Loucy (cell line): Measurements from ENCODE around the gene TMEM52.

Experiments
- H2AFZ ChIP-seq: fragments of 200-600 bp; sonication (generic); 2 replicates; pipeline ENCODE4 v1.6.0; 2016; ENCODE audit warnings: antibody characterized with exemption, mild to moderate bottlenecking, low read length, moderate library complexity
- H3F3A ChIP-seq: fragments of 200-600 bp; 2 replicates; pipeline ENCODE4 v1.6.0; 2016; ENCODE audit warnings: antibody characterized with exemption, low read depth, mild to moderate bottlenecking
- H3K27me3 ChIP-seq: fragments of 200-600 bp; sonication (generic); 2 replicates; pipeline ENCODE4 v1.6.1; 2014; ENCODE audit warnings: low read length, mild to moderate bottlenecking; ENCODE audit not compliant: insufficient read depth, poor library complexity, severe bottlenecking
- H3K36me3 ChIP-seq: fragments of 200-600 bp; sonication (generic); 2 replicates; pipeline ENCODE4 v1.6.1; 2016; ENCODE audit warnings: low read length; ENCODE audit not compliant: insufficient read depth
- H3K4me1 ChIP-seq: fragments of 200-600 bp; sonication (generic); 2 replicates; pipeline ENCODE4 v1.5.1; 2014; ENCODE audit warnings: low read length, mild to moderate bottlenecking; ENCODE audit not compliant: insufficient read depth, poor library complexity, severe bottlenecking
- H3K4me2 ChIP-seq: fragments of 200-600 bp; sonication (generic); 2 replicates; pipeline ENCODE4 v1.6.0; 2014; ENCODE audit warnings: antibody characterized with exemption, low read length, low read depth, mild to moderate bottlenecking; ENCODE audit not compliant: poor library complexity, severe bottlenecking
- H3K4me3 ChIP-seq: fragments of 200-600 bp; sonication (generic); 2 replicates; pipeline ENCODE4 v1.5.1; 2014; ENCODE audit warnings: low read length, mild to moderate bottlenecking, mixed read lengths; ENCODE audit not compliant: poor library complexity, severe bottlenecking
- H3K79me2 ChIP-seq: fragments of 200-600 bp; sonication (generic); 2 replicates; pipeline ENCODE4 v1.6.1; 2014; ENCODE audit warnings: low read length; ENCODE audit not compliant: insufficient read depth
- H3K9ac ChIP-seq: fragments of 200-600 bp; sonication (generic); 2 replicates; pipeline ENCODE4 v1.6.0; 2014; ENCODE audit warnings: mild to moderate bottlenecking, low read depth, low read length, moderate library complexity; ENCODE audit not compliant: poor library complexity, severe bottlenecking
- H3K9me2 ChIP-seq: fragments of 200-600 bp; sonication (generic); replicated peaks from 2 replicates; pipeline ENCODE4 v1.6.1; 2016; ENCODE audit warnings: low read depth, low read length, mixed read lengths
- H3K9me3 ChIP-seq: fragments of 200-600 bp; sonication (generic); 2 replicates; pipeline ENCODE4 v1.6.1; 2014; ENCODE audit warnings: mild to moderate bottlenecking, antibody characterized with exemption, low read length, low read depth; ENCODE audit not compliant: insufficient read depth
- H4K20me1 ChIP-seq: fragments of 200-600 bp; sonication (generic); 2 replicates; pipeline ENCODE4 v1.6.0; 2014; ENCODE audit warnings: antibody characterized with exemption, low read length, mild to moderate bottlenecking; ENCODE audit not compliant: insufficient read depth, poor library complexity, severe bottlenecking
- EZH2phosphoT487 ChIP-seq: fragments of 200-600 bp; IDR thresholded peaks from 2 replicates; pipeline ENCODE4 v1.6.1; 2018; ENCODE audit warnings: antibody characterized with exemption, mild to moderate bottlenecking, moderate library complexity, borderline replicate concordance
- TF ChIP-seq, protein P1 (sequence below): fragments of 200-600 bp; sonication (generic); conservative IDR thresholded peaks from 2 replicates; pipeline ENCODE4 v1.5.1; 2014; ENCODE audit warnings: mild to moderate bottlenecking, antibody characterized with exemption, low read length

TMEM52 gene

DNA sequence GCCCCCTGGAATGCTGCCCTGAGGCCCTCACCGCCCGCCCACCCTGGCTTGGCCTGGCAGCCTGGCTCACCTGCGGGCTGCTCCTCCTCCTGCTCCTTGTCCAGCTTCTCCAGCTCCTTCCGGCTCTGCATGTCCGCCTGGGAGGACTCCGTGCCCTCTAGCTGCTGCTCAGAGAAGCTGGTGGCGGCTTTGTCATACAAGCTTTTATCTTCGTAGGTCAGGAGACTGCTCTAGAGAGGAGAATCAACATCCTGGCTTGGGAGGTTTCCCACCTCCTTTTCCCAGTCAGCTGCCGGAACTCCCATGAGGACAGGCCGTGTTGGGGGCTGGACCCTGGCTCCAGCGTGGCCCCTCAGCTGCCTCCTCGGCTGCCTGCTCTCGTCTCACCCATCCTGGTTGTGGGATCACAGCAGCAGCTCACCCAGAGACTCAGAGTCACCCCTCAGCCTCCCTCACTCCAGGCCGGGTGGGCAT, 36.6 kb upstream of the TMEM52 start:
- Histone ChIP-seq H3K4me1 (peaks cover 4% of the 10 kb centered on the region), H3F3A (no peaks in the 10 kb centered on the region), H3K36me3 (no peaks in the 10 kb centered on the region), H3K9me3 (no peaks in the 10 kb centered on the region), H3K79me2 (no peaks in the 10 kb centered on the region), H3K4me3 (no peak overlapping the region), H4K20me1 (no peaks in the 10 kb centered on the region), H3K27me3 (no peaks in the 10 kb centered on the region), H3K9me2 (no peaks in the 10 kb centered on the region), H2AFZ (no peak overlapping the region), H3K9ac (no peak overlapping the region), H3K4me2 (no peak overlapping the region)
- TF ChIP-seq, protein P1, sequence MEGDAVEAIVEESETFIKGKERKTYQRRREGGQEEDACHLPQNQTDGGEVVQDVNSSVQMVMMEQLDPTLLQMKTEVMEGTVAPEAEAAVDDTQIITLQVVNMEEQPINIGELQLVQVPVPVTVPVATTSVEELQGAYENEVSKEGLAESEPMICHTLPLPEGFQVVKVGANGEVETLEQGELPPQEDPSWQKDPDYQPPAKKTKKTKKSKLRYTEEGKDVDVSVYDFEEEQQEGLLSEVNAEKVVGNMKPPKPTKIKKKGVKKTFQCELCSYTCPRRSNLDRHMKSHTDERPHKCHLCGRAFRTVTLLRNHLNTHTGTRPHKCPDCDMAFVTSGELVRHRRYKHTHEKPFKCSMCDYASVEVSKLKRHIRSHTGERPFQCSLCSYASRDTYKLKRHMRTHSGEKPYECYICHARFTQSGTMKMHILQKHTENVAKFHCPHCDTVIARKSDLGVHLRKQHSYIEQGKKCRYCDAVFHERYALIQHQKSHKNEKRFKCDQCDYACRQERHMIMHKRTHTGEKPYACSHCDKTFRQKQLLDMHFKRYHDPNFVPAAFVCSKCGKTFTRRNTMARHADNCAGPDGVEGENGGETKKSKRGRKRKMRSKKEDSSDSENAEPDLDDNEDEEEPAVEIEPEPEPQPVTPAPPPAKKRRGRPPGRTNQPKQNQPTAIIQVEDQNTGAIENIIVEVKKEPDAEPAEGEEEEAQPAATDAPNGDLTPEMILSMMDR, result no peak
- TF ChIP-seq EZH2phosphoT487, result no peak

DNA sequence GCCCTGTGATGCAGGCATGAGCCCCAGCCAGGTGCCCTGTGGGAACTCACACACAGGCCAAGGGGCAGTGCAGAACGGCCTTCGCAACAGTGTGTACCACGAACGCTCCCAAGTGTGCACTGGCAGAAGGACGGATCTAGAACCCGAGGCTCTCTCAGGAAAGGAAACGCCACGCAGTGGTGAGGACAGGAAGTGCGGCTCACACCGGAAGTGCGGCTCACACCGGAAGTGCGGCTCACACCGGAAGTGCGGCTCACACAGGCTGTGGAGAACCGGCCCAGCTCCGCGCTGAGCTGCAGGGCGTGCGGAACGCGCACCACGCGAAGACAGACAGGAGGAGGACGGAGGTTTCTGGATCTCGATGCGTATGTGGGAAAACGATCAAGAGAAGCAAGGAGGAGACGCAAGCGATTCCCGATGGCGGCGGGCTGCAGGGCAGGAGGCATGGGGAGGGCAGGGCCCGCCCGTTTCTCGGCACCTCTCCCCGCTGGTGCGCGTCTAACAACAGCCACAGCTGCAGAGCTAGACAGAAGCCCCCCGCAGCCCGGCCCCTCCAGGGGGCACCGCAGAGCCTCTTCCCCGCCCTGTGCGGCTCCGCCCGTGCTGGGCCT, 35.9 kb upstream of the TMEM52 start:
- Histone ChIP-seq H3K27me3 (no peaks in the 10 kb centered on the region), H3K4me2 (no peak overlapping the region)

GRCh38 chr1:1954015-1954414, 34.9 kb upstream of the TMEM52 start:
- no peak for TF ChIP-seq EZH2phosphoT487
- TF ChIP-seq, protein P1, result no peak
- Histone ChIP-seq H3K9ac (no peak overlapping the region), H3K4me2 (no peak overlapping the region), H3F3A (no peaks in the 10 kb centered on the region), H2AFZ (no peak overlapping the region), H3K27me3 (no peaks in the 10 kb centered on the region), H3K9me3 (no peaks in the 10 kb centered on the region), H3K9me2 (no peaks in the 10 kb centered on the region), H3K36me3 (no peaks in the 10 kb centered on the region), H3K4me1 (no peaks in the 10 kb centered on the region), H3K4me3 (no peak overlapping the region), H4K20me1 (no peaks in the 10 kb centered on the region), H3K79me2 (no peaks in the 10 kb centered on the region)

More for the DNA sequence above, 35.9 kb upstream of the TMEM52 start:
- Histone ChIP-seq H3K9me2 (no peaks in the 10 kb centered on the region), H3F3A (no peaks in the 10 kb centered on the region), H3K4me1 (no peaks in the 10 kb centered on the region), H3K4me3 (no peak overlapping the region), H3K79me2 (no peaks in the 10 kb centered on the region), H3K9me3 (no peaks in the 10 kb centered on the region), H3K9ac (no peak overlapping the region), H3K36me3 (no peaks in the 10 kb centered on the region), H2AFZ (no peak overlapping the region), H4K20me1 (no peaks in the 10 kb centered on the region)
- TF ChIP-seq, protein P1, result no peak
- TF ChIP-seq EZH2phosphoT487, result no peak
